Measurements from ENCODE around the gene FUCA1.
"Not testable (repeated sequence)": the region's sequence is repeated elsewhere in the genome, so short reads cannot be mapped to it uniquely, and the experiment has no call there.

Gene FUCA1

DNA sequence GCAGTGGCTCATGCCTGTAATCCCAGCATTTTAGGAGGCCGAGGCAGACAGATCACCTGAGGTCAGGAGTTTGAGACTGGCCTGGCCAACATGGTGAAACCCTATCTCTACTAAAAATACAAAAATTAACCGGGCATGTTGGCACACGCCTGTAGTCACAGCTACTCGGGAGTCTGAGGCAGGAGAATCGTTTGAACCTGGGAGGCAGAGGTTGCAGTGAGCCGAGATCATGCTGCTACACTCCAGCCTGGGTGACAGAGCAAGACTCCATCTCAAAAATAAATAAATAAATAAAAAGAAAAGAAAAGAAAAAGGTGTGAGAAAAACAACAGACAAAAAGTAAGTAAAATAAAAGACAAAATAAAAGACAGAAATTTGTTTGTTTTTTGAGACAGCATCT, 33.9 kb downstream of the FUCA1 start:
- not testable (repeated sequence) for ATAC-seq; H3K36me3 Mint-ChIP-seq; H3K27ac Mint-ChIP-seq; H3K4me3 Mint-ChIP-seq; DNase-seq (ENCODE audit: low spot score in 2 of 2); H3K9me3 Mint-ChIP-seq
- peaks cover 20% of the 10 kb centered on the region for H3K4me1 Mint-ChIP-seq

DNA sequence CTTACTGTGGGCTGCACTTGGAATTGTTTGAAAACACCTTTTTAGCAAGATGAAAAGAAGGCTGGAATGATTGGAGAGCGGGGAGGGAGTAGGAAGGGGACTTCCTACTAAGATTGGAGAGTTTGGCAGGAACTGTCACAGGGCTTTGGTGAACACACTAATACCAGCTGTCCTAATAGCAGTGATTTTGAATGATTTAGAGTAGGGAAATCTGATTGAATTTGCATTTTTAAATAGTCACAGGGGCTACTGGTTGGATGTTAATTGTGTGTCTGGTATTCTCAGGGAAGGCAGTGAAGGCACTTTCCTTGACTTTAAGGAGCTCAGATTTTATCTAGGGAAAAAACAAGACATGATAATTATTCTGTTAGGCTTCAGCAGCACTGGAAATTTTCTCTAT, 40.4 kb downstream of the FUCA1 start:
- H3K9me3 Mint-ChIP-seq = no peaks in the 10 kb centered on the region
- no peak overlapping the region for H3K27ac Mint-ChIP-seq
- peaks cover 20% of the 10 kb centered on the region for H3K36me3 Mint-ChIP-seq
- DNase-seq (ENCODE audit: low spot score in 2 of 2) (no peak), ATAC-seq (no peak)
- peaks cover 25% of the 10 kb centered on the region for H3K4me1 Mint-ChIP-seq
- H3K4me3 Mint-ChIP-seq = no peak overlapping the region

DNA sequence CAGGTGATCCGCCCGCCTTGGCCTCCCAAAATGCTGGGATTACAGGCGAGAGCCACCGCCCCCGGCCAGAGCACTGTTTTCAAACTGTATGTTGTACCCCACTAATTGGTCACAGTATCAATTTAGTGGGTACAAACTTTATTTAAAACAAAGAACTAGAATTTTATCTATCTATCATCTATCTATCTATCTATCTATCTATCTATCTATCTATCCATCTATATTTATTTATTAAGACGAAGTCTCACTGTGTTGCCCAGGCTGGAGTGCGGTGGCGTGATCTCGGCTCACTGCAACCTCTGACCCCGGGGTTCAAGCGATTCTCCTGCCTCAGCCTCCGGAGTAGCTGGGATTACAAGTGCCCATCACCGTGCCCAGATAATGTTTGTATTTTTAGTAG, 41.5 kb downstream of the FUCA1 start:
- DNase-seq (ENCODE audit: low spot score in 2 of 2); H3K9me3 Mint-ChIP-seq; ATAC-seq; H3K27ac Mint-ChIP-seq: not testable (repeated sequence)
- Mint-ChIP-seq H3K36me3 (peaks cover 20% of the 10 kb centered on the region), H3K4me1 (peaks cover 29% of the 10 kb centered on the region), H3K4me3 (peak overlapping the region; percentile 89)

DNA sequence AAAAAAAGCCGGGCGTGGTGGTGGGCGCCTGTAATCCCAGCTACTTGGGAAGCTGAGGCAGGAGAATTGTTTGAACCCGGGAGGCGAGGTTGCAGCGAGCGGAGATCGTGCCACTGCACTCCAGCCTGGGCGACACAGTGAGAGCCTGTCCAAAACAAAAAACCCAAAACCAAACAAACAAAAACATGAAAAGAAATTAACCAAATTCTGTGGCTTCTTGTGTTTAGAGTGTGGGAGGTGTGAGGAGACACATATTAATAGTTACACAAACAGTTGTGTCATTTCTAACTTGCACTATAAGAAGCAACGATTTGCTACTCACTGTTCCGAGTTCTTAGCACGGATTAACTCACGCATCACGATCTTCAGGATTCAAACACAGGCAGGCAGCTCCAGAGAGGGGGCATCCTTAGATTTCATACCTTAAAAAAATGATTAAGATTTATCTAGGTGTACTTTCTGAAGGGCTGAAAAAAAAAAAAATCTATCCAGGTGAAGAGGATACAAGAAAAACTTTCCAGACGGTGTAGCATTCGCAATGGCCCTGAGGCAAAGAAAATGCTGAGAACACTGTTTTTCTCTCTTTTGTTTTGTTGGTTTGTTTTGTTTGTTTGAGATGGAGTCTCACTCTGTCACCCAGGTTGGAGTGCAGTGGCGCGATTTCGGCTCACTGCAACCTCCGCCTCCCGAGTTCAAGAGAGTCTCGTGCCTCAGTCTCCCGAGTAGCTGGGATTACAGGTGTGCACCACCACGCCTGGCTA, 42.1 kb downstream of the FUCA1 start:
- Mint-ChIP-seq H3K9me3 (no peaks in the 10 kb centered on the region), H3K27ac (peak overlapping the region; percentile 98), H3K4me3 (peak overlapping the region; percentile 89), H3K36me3 (peaks cover 20% of the 10 kb centered on the region), H3K4me1 (peaks cover 30% of the 10 kb centered on the region)
- DNase-seq (ENCODE audit: low spot score in 2 of 2) = peak in 1 of 2 donors; percentile 16
- ATAC-seq = peak; percentile 85

DNA sequence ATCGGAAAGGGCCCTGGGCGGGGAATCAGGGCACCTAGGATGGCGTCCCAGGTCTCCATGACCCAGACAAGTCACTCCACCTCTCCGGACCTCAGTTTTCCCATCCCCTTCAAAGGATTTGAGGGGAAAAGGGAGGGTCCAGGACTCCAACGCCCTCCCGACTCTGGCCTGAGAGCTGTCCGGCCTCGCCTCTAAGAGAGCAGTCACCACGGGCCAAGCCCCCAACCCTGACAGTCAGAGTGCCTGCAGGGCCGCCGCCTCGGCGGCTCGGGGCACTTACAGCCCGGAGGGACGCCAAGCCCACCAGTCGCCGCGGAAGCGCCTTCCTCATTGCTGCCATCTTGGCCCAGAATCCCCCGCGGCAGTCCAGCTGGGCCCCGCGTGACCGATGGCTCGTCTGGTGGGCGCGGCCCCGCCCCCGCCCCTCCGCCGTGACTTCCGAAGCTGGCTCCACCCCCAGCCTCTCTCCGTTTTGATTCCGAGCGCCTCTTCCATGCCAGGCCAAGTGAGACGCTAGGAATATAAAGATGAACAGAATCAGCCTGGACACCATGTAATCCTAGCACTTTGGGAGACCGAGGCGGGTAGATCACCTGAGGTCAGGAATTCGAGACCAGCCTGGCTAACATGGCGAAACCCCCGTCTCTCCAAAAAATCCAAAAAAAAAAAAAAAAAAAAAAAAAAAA, 42.9 kb downstream of the FUCA1 start, which contains the start of gene HMGCL:
TSS of gene HMGCL (minus strand) at position 354 of the 686 bp plus-strand sequence. CDS start at position 340, 14 bp downstream.
- Mint-ChIP-seq H3K4me3 (peak within 1 kb of the TSS; percentile 89), H3K9me3 (no peaks in the 10 kb centered on the region), H3K27ac (peak within 1 kb of the TSS; percentile 98), H3K4me1 (peaks cover 27% of the 10 kb centered on the region), H3K36me3 (peaks cover 24% of the 10 kb centered on the region)
- ATAC-seq = peak; percentile 94
- peak; percentile 74 to 89 for DNase-seq (ENCODE audit: low spot score in 2 of 2)

DNA sequence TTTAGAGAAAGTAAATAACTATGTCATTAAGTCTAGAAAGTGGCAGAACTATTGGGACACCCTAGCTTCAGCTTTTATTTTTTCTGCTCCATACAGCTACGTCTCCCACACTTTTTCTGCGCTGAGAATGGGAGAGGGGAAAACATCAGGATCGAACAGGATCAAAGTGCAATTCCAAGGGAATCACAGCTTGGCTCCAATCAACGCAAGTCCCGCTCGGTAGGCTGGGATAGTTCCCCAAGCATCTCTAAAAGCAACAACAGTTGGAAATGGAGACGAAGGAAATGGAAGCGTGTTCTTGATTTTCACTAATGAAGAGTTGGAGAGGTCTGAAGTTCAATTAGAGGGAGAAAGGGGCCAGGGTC, 43.4 kb downstream of the FUCA1 start:
- H3K27ac Mint-ChIP-seq = peak overlapping the region; percentile 98
- no peaks in the 10 kb centered on the region for H3K9me3 Mint-ChIP-seq
- H3K4me3 Mint-ChIP-seq = peak overlapping the region; percentile 89
- H3K36me3 Mint-ChIP-seq = peaks cover 28% of the 10 kb centered on the region
- no peak for DNase-seq (ENCODE audit: low spot score in 2 of 2)
- no peak for ATAC-seq
- peaks cover 24% of the 10 kb centered on the region for H3K4me1 Mint-ChIP-seq

DNA sequence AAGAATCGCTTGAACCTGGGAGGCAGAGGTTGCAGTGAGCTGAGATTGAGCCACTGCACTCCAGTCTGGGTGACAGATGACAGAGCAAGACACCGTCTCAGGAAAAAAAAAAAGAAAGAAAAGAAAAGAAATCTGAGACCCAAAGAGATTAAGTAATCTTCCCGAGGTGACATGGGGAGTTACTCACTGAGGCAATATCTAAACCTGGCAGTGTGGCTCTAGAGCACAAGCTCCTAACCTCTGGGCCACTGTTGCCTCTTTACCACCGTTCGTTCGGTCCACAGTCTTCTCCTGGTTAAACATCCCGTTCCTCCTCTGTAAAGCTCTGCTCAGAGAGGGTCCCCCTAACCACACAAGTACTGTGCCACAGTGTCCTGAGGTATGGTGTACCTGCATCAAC, 44.3 kb downstream of the FUCA1 start:
- no peak for DNase-seq (ENCODE audit: low spot score in 2 of 2)
- no peak for ATAC-seq
- no peaks in the 10 kb centered on the region for H3K9me3 Mint-ChIP-seq

DNA sequence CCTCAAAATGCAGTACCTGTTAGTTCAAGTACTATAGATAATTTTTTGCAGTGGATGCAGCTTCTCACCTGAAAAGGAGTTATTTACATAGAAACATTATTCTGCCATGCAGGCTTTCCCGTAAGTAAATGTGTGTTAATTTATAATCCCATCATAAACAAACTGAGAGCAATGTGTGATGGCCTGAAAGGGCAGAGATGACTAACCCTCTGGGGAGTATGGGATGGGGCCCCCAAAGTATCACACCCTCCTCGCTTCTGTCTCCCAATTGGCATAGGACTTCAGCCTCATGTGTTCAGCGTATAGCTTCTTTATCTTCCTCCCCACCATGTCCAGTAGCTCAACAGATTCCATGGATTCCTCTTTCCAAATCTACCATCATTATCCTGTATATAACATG, 50.5 kb downstream of the FUCA1 start:
- peak overlapping the region; percentile 7 for H3K27ac Mint-ChIP-seq
- peak; percentile 39 for ATAC-seq
- H3K9me3 Mint-ChIP-seq = no peaks in the 10 kb centered on the region
- no peak overlapping the region for H3K4me3 Mint-ChIP-seq
- H3K4me1 Mint-ChIP-seq = peaks cover 12% of the 10 kb centered on the region
- no peak for DNase-seq (ENCODE audit: low spot score in 2 of 2)
- peaks cover 75% of the 10 kb centered on the region for H3K36me3 Mint-ChIP-seq

More for the DNA sequence above, 44.3 kb downstream of the FUCA1 start:
- Mint-ChIP-seq H3K4me1 (peaks cover 24% of the 10 kb centered on the region), H3K36me3 (peaks cover 34% of the 10 kb centered on the region), H3K27ac (peak overlapping the region; percentile 98), H3K4me3 (peak overlapping the region; percentile 89)

DNA sequence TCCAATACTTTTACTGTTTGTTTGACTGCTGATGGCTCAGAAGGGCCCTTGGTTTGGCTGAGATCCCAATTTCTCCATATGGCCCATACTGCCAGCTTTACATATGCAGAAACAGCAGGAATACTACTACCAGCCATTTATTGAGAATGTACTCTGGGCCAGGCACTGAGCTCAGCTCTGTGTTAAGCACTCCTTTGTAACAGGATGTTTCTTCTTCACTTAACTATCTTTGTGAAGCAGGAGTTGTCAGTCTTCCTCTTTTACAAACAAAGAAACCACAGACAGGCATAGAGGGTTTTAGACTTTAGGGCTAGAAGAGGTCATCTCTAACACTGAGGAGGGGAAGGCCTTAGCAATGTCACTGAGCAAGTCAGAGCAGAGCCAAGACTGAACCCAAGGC, 51.2 kb downstream of the FUCA1 start:
- Mint-ChIP-seq H3K27ac (no peak overlapping the region), H3K4me3 (no peak overlapping the region), H3K4me1 (peaks cover 11% of the 10 kb centered on the region), H3K36me3 (peaks cover 83% of the 10 kb centered on the region), H3K9me3 (no peaks in the 10 kb centered on the region)
- ATAC-seq (no peak), DNase-seq (ENCODE audit: low spot score in 2 of 2) (no peak)

DNA sequence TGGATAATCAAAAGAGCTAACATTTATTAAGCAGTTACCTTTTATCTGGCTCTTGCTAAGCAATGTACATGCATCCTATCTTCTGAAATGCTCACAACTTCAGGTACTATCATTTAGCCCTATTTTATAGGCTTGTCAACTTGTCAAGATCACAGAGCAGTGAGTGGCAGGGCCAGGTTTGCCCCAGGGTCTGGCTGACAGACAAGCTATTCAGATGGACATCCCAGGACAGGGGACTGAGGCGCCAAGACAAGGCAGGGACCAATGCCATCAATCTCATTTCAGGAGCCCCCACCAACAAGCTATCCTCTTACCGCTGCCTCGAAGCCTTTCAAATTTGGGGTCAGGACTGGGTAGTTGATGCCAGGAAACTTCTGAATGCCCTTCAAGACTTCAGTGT, 51.7 kb downstream of the FUCA1 start:
- no peak for DNase-seq (ENCODE audit: low spot score in 2 of 2)
- Mint-ChIP-seq H3K9me3 (no peaks in the 10 kb centered on the region), H3K4me1 (peaks cover 8% of the 10 kb centered on the region), H3K4me3 (no peak overlapping the region), H3K36me3 (peaks cover 84% of the 10 kb centered on the region), H3K27ac (no peak overlapping the region)
- no peak for ATAC-seq

DNA sequence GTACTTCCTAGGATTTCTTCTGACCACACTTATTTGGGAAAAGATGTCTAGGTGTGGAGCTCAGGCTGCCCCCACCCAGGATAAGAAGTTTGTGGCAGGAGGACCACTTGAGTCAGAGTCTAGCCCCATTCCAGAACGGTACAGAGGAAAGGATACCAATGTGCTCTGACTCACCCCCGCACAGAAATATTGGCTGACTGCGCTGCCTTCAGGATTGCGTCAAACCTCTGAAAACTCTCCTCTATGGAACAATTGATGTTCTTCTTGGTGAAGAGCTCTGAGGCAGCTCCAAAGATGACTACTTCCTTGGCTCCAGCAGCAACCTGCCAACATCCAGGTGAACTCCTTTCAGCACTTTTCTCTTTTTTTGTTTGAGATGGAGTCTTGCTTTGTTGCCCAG, 54.1 kb downstream of the FUCA1 start:
- DNase-seq (ENCODE audit: low spot score in 2 of 2) (no peak), ATAC-seq (no peak)
- H3K9me3 Mint-ChIP-seq = no peaks in the 10 kb centered on the region
- H3K4me1 Mint-ChIP-seq = peaks cover 21% of the 10 kb centered on the region
- H3K4me3 Mint-ChIP-seq = no peak overlapping the region
- H3K27ac Mint-ChIP-seq = no peak overlapping the region
- peaks cover 78% of the 10 kb centered on the region for H3K36me3 Mint-ChIP-seq

DNA sequence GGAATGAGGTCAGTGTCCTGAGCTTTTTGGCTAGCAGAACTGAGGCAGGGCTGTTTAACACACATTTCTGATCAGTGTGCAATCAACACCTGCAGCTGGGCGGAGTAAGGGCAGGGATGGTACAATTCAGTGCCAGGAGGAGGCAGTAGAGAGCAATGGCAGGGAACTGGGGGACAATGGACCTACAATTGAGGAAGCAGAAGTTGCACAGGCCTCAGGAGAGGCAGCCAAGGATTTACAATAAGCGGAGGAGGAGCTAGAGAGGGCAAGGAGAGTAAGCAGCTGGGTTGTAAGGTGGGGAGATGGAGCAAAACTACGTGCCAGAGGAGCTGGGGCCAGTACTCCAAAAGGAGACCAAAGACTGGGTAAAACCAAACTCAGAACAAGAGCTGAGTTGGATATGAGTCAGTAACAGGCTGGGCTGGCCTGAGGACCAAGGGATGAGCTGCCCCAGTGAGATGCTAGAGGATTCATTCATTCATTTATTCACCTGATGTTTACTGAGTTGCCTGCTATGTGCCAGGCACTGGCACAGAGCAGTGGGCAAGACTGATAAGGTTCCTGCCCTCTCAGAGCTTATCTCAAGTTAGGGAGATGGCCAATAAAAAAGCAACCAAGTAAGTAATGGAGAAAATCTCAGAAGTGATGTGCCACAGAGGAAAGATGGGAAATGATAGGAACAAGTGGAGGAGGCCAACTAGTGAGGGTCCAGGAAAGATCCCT, 57.1 kb downstream of the FUCA1 start:
- no peak overlapping the region for H3K4me3 Mint-ChIP-seq
- H3K9me3 Mint-ChIP-seq = no peaks in the 10 kb centered on the region
- peak in 1 of 2 donors; percentile 80 for DNase-seq (ENCODE audit: low spot score in 2 of 2)
- H3K27ac Mint-ChIP-seq = peak overlapping the region; percentile 62
- ATAC-seq = peak; percentile 76
- peaks cover 21% of the 10 kb centered on the region for H3K4me1 Mint-ChIP-seq
- H3K36me3 Mint-ChIP-seq = peaks cover 63% of the 10 kb centered on the region

DNA sequence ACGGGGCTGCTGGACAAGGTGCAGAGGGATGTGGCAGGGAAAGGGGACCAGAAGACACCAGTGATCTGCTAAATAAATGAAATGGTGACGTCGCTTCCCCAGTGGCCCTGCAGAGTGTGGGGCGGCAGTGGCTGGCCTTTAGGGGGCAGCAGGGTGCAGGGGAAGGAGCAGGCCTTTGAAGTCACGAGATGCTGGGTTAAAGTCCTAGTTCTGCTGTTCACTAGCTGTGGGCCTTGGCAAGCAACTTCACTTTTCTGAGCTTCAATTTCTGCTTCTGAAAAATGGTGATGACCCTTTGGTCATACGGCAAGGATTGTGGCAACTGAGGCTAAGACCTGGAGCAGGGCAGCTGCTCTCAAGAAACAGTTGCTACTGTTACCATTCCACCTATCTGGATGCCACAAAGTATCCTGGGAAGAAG, 58.3 kb downstream of the FUCA1 start:
- peak; percentile 88 for ATAC-seq
- H3K36me3 Mint-ChIP-seq = peaks cover 51% of the 10 kb centered on the region
- H3K9me3 Mint-ChIP-seq = no peaks in the 10 kb centered on the region
- no peak overlapping the region for H3K4me3 Mint-ChIP-seq
- peaks cover 21% of the 10 kb centered on the region for H3K4me1 Mint-ChIP-seq
- DNase-seq (ENCODE audit: low spot score in 2 of 2) = peak; percentile 76 to 89
- H3K27ac Mint-ChIP-seq = no peak overlapping the region

DNA sequence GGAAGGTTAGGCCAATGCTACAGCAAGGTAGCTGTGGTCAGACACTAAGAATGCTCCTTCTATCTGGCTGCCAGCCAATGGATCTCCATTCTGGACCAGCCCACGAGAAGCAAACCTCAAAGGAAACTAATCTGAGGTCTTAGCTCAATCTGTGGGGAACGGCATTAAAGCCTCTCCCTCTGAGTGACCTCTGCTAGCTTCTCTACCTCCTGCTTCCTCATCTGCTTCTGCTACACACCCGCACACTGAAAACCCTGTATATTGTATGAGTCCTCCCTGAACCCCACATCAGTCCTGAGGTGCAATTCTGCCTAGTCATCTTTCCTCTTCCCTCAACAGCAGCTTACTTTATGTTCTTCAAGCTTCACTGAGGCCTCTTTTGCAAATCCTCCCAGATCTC, 60.6 kb downstream of the FUCA1 start:
- Mint-ChIP-seq H3K36me3 (peaks cover 28% of the 10 kb centered on the region), H3K27ac (no peak overlapping the region), H3K4me3 (no peak overlapping the region), H3K4me1 (peaks cover 21% of the 10 kb centered on the region), H3K9me3 (no peaks in the 10 kb centered on the region)
- DNase-seq (ENCODE audit: low spot score in 2 of 2) = no peak
- no peak for ATAC-seq

DNA sequence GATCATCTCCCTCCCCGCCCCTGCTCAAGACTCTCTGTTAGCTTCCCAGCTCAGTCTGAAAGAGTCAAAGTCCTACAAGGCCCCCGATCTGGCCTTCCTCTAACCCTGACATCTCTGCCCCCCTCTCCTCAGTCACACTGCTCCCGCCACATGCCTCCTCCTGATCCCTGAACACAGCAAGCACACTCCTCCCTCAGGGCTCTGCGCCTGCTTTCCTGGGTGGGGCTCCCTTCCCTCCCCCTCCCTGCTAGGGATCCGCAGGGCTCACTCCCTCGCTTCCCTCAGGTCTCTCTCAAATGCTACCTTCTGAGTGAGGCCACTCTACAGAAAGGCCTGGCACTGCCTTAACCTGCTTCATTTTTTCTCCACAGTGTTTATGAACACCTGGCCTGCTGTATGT, 61.8 kb downstream of the FUCA1 start:
- H3K27ac Mint-ChIP-seq = peak overlapping the region; percentile 55
- peaks cover 21% of the 10 kb centered on the region for H3K36me3 Mint-ChIP-seq
- no peak overlapping the region for H3K4me3 Mint-ChIP-seq
- peaks cover 18% of the 10 kb centered on the region for H3K4me1 Mint-ChIP-seq
- DNase-seq (ENCODE audit: low spot score in 2 of 2) (no peak), ATAC-seq (no peak)
- H3K9me3 Mint-ChIP-seq = no peaks in the 10 kb centered on the region

All from stimulated activated effector memory CD8-positive, alpha-beta T cell treated with anti-CD3 and anti-CD28 coated beads, Interleukin-12 subunit alpha, Interleukin-12 subunit beta, amount 100 ng/mL, for 72 hours (primary cell).